ENCODE results near the gene SNX20. TPM values are rescaled to one million over a fixed set of nuclear protein-coding genes. Genes with fewer than 3 reads are reported as not detected.

SNX20 gene
- total RNA-seq, 1 experiment from 2014 or later = not detected

- Histone ChIP-seq H2AFZ (ENCODE audit: low read length) (no peak overlapping the region), H3K18ac (ENCODE audit: insufficient read length, low read depth, low read length) (no peak overlapping the region), H2BK20ac (ENCODE audit: low read depth, low read length, poor library complexity, severe bottlenecking) (no peak overlapping the region), H3K9me3 (ENCODE audit: control insufficient read depth, low read depth, low read length) (peaks cover 5% of the 10 kb centered on the region), H3K79me2 (ENCODE audit: insufficient read depth, low read length) (no peaks in the 10 kb centered on the region), H3K4ac (ENCODE audit: low read depth, low read length) (no peak overlapping the region), H4K91ac (ENCODE audit: insufficient read length, low read depth, low read length) (no peak overlapping the region), H4K20me1 (ENCODE audit: control insufficient read depth, insufficient read depth, insufficient read length) (no peaks in the 10 kb centered on the region), H3K27me3 (ENCODE audit: insufficient read depth, low read length) (no peaks in the 10 kb centered on the region), H3K4me1 (ENCODE audit: insufficient read depth, low read length) (no peaks in the 10 kb centered on the region), H3K9ac (ENCODE audit: extremely low read depth, insufficient read length, low read length) (no peak overlapping the region), H2BK12ac (ENCODE audit: insufficient read length, low read depth, low read length) (no peak overlapping the region), H3K27ac (ENCODE audit: insufficient read length, low read depth, low read length) (no peak overlapping the region), H2AK5ac (ENCODE audit: insufficient read length, low read length) (no peak overlapping the region), H2BK15ac (ENCODE audit: low read depth, low read length) (no peak overlapping the region), H2BK5ac (ENCODE audit: insufficient read length, low read length) (no peak overlapping the region), H3K14ac (ENCODE audit: insufficient read depth, low read length) (no peak overlapping the region), H3K56ac (ENCODE audit: insufficient read length, low read depth, low read length) (no peak overlapping the region), H3T11ph (ENCODE audit: low read length) (no peak overlapping the region), H3K4me2 (ENCODE audit: insufficient read depth, insufficient read length, low read length) (no peak overlapping the region), H2BK120ac (ENCODE audit: low read depth, low read length, poor library complexity, severe bottlenecking) (no peak overlapping the region), H3K23me2 (ENCODE audit: insufficient read length, low read depth, low read length, poor library complexity, severe bottlenecking) (no peaks in the 10 kb centered on the region), H4K8ac (replicated peaks; ENCODE audit: insufficient read length, low read depth, low read length) (no peak overlapping the region), H3K23ac (ENCODE audit: insufficient read length, low read depth, low read length) (no peak overlapping the region), H3K79me1 (ENCODE audit: insufficient read depth, low read depth, low read length, poor library complexity, severe bottlenecking) (no peaks in the 10 kb centered on the region), H4K5ac (ENCODE audit: insufficient read length, low read depth, low read length) (no peak overlapping the region)
- DNase-seq = no peak
- no peak for TF ChIP-seq CTCF (conservative IDR thresholded peaks at IDR 0.05)
- no CpG with 5 or more reads among the region's 10 CpGs for WGBS (ENCODE audit: extremely low coverage, insufficient read length, low lambda C conversion rate)
- Mint-ChIP-seq H3K9me3 (peaks cover 18 to 19% of the 10 kb centered on the region in 2 experiments), H3K27ac (no peak overlapping the region), H3K27me3 (ENCODE audit: low read depth) (peaks cover 3% of the 10 kb centered on the region), H3K36me3 (ENCODE audit: insufficient read depth in 1 of 3, low read depth in 3 of 3) (peaks cover 6 to 14% (median 13%) of the 10 kb centered on the region in 3 experiments), H3K4me3 (no peak overlapping the region), H3K4me1 (peaks cover 2% of the 10 kb centered on the region in 2 experiments; a peak in 1 of 4 replicates)
Observed at GRCh38 chr16:50708373-50709060, 27.4 kb upstream of the SNX20 start.

Measured in H9 (cell line).